Activated CD8-positive, alpha-beta T cell treated with anti-CD3 and anti-CD28 coated beads for 36 hours (primary cell): ENCODE measurements around the gene COMMD1. TPM values are rescaled to one million over a fixed set of nuclear protein-coding genes. Genes with fewer than 3 reads are reported as not detected.
A peak's percentile ranks its signal among the peaks of the same experiment; 100 is the strongest.

Experiments used
- ATAC-seq: fragments of 200-7000 bp; cut with Tn5 transposase; one replicate; pipeline ENCODE4 v1.10.0; 2021; ENCODE audit warnings: mild to moderate bottlenecking, moderate library complexity
- CTCF ChIA-PET: fragments of 350-600 bp; sonication (Branson Sonifier 250); formaldehyde crosslinking; loops from one replicate; lab custom pipeline; 2021; ENCODE audit warnings: antibody characterized with exemption; lab: Charles Lee
- POLR2A ChIA-PET: fragments of 350-600 bp; sonication (Branson Sonifier 250); formaldehyde crosslinking; loops from one replicate; lab custom pipeline; 2021; ENCODE audit warnings: antibody characterized with exemption; lab: Charles Lee
- DNase-seq: peaks from one replicate; pipeline ENCODE4 v3.0.0-alpha.2; 2020
- H3K27ac Mint-ChIP-seq: one replicate; pipeline ENCODE4 v1.8.0; 2021; ENCODE audit warnings: mild to moderate bottlenecking, mixed read lengths
- H3K27me3 Mint-ChIP-seq: one replicate; pipeline ENCODE4 v1.8.0; 2021; ENCODE audit warnings: mixed read lengths
- H3K36me3 Mint-ChIP-seq: one replicate; pipeline ENCODE4 v1.8.0; 2021; ENCODE audit warnings: low read depth, mixed read lengths
- H3K4me1 Mint-ChIP-seq: one replicate; pipeline ENCODE4 v1.8.0; 2021; ENCODE audit warnings: low read depth, mixed read lengths
- H3K4me3 Mint-ChIP-seq: one replicate; pipeline ENCODE4 v1.8.0; 2021; ENCODE audit warnings: mild to moderate bottlenecking, moderate library complexity, mixed read lengths
- H3K9me3 Mint-ChIP-seq: one replicate; pipeline ENCODE4 v1.8.0; 2021; ENCODE audit warnings: mixed read lengths
- intact Hi-C: fragments of 100-400 bp; cut with micrococcal nuclease; formaldehyde crosslinking; loops from one replicate; pipeline ENCODE4 v1.10.0; 2022
- total RNA-seq, 2 experiments: library from RNA; stranded (reverse); gene quantifications; one replicate each; pipeline ENCODE4 v1.2.3, GENCODE V29; 2021
- TF ChIP-seq, protein P1 (sequence below): fragments of 200-600 bp; IDR thresholded peaks from one replicate; pipeline ENCODE4 v1.8.0; 2022; ENCODE audit warnings: antibody characterized with exemption, mild to moderate bottlenecking

The COMMD1 gene
- total RNA-seq, 2 experiments from 2014 or later, result 25.3 to 27.0 TPM

- Mint-ChIP-seq H3K27me3 (no peaks in the 10 kb centered on the region), H3K4me1 (peaks cover 8% of the 10 kb centered on the region), H3K4me3 (no peak overlapping the region), H3K9me3 (no peaks in the 10 kb centered on the region), H3K36me3 (no peaks in the 10 kb centered on the region), H3K27ac (no peak overlapping the region)
- POLR2A ChIA-PET, result interaction anchor here (0.6 kb wide), 1 partner anchor 165 kb away, joined by 3 read pairs; no protein-coding TSS in a partner anchor
- TF ChIP-seq, protein P1, sequence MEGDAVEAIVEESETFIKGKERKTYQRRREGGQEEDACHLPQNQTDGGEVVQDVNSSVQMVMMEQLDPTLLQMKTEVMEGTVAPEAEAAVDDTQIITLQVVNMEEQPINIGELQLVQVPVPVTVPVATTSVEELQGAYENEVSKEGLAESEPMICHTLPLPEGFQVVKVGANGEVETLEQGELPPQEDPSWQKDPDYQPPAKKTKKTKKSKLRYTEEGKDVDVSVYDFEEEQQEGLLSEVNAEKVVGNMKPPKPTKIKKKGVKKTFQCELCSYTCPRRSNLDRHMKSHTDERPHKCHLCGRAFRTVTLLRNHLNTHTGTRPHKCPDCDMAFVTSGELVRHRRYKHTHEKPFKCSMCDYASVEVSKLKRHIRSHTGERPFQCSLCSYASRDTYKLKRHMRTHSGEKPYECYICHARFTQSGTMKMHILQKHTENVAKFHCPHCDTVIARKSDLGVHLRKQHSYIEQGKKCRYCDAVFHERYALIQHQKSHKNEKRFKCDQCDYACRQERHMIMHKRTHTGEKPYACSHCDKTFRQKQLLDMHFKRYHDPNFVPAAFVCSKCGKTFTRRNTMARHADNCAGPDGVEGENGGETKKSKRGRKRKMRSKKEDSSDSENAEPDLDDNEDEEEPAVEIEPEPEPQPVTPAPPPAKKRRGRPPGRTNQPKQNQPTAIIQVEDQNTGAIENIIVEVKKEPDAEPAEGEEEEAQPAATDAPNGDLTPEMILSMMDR, result no peak
- DNase-seq (no peak), ATAC-seq (peak; percentile 45)
- CTCF ChIA-PET, result no interaction called here
- intact Hi-C loops, result no loop called here
These were observed 244.2 kb downstream of the COMMD1 start for GRCh38 chr2:62149708-62150107.

GRCh38 chr2:62150597-62151305, 245.3 kb downstream of the COMMD1 start:
- Mint-ChIP-seq H3K4me3 (no peak overlapping the region), H3K27ac (no peak overlapping the region), H3K9me3 (no peaks in the 10 kb centered on the region), H3K4me1 (peaks cover 5% of the 10 kb centered on the region), H3K27me3 (no peaks in the 10 kb centered on the region), H3K36me3 (no peaks in the 10 kb centered on the region)
- TF ChIP-seq, protein P1, result no peak
- intact Hi-C loops, result no loop called here
- DNase-seq, result no peak
- ChIA-PET POLR2A (no interaction called here), CTCF (no interaction called here)
- ATAC-seq, result no peak

GRCh38 chr2:62151306-62151638, 245.8 kb downstream of the COMMD1 start:
- peaks cover 5% of the 10 kb centered on the region for H3K4me1 Mint-ChIP-seq
- H3K27me3 Mint-ChIP-seq, result no peaks in the 10 kb centered on the region
- intact Hi-C loops, result no loop called here
- ChIA-PET CTCF (no interaction called here), POLR2A (no interaction called here)
- ATAC-seq (no peak), DNase-seq (no peak)
- H3K27ac Mint-ChIP-seq, result no peak overlapping the region
- no peaks in the 10 kb centered on the region for H3K9me3 Mint-ChIP-seq
- H3K36me3 Mint-ChIP-seq, result no peaks in the 10 kb centered on the region
- H3K4me3 Mint-ChIP-seq, result no peak overlapping the region
- TF ChIP-seq, protein P1, result no peak

- TF ChIP-seq, protein P1, result no peak
- intact Hi-C loops, result no loop called here
- Mint-ChIP-seq H3K4me1 (peaks cover 2% of the 10 kb centered on the region), H3K27me3 (no peaks in the 10 kb centered on the region), H3K4me3 (no peak overlapping the region), H3K36me3 (no peaks in the 10 kb centered on the region), H3K9me3 (no peaks in the 10 kb centered on the region), H3K27ac (no peak overlapping the region)
- POLR2A ChIA-PET, result no interaction called here
- ATAC-seq, result no peak
- DNase-seq, result no peak
- CTCF ChIA-PET, result no interaction called here
These were observed 246.5 kb downstream of the COMMD1 start for GRCh38 chr2:62152000-62152399.

DNA sequence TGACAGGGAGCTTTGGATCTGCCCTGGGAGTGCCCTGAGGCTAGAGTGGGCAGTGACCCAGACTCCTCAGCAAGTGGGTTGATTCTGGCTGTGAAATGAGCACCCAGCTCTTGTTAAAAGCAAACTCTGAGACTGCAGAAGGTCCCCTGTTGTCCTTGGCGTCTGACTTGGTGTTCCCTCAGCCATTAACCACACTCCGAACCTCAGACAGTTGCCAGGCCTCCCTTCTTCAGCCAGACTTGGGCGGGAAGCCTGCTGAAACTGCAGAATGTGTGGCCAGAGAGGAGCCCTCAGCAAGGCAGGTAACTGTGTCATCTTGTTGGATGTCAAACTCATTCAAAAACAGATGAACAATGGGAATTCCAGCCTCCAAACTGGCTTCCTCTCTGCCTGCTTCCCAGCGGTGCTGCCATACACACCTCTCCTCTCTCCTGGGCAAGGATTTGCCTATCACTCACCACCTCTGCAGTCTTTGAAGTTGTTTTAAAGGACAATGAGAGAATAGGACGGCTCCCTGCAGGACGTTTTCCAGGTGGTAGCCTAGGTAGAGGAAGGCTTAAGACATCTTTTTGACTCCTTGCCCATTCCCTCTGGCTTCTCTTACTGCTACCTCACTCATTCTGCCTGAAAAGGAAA, 251.5 kb downstream of the COMMD1 start:
- CTCF ChIA-PET, result no interaction called here

More for the DNA sequence above, 251.5 kb downstream of the COMMD1 start:
- H3K4me1 Mint-ChIP-seq, result no peaks in the 10 kb centered on the region
- no peak overlapping the region for H3K27ac Mint-ChIP-seq
- TF ChIP-seq, protein P1, result no peak
- POLR2A ChIA-PET, result no interaction called here
- no peak for DNase-seq
- no peak for ATAC-seq
- no peaks in the 10 kb centered on the region for H3K27me3 Mint-ChIP-seq
- H3K4me3 Mint-ChIP-seq, result no peak overlapping the region
- intact Hi-C loops, result no loop called here
- no peaks in the 10 kb centered on the region for H3K36me3 Mint-ChIP-seq
- no peaks in the 10 kb centered on the region for H3K9me3 Mint-ChIP-seq
